ENCODE measurements around the gene USP24.

Gene USP24

DNA sequence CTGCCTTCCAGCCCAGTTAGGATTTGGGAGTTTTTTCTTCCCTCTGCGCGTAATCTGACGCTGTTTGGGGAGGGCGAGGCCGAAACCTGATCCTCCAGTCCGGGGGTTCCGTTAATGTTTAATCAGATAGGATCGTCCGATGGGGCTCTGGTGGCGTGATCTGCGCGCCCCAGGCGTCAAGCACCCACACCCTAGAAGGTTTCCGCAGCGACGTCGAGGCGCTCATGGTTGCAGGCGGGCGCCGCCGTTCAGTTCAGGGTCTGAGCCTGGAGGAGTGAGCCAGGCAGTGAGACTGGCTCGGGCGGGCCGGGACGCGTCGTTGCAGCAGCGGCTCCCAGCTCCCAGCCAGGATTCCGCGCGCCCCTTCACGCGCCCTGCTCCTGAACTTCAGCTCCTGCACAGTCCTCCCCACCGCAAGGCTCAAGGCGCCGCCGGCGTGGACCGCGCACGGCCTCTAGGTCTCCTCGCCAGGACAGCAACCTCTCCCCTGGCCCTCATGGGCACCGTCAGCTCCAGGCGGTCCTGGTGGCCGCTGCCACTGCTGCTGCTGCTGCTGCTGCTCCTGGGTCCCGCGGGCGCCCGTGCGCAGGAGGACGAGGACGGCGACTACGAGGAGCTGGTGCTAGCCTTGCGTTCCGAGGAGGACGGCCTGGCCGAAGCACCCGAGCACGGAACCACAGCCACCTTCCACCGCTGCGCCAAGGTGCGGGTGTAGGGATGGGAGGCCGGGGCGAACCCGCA is 175.7 kb downstream of the USP24 start, which contains the start of gene PCSK9:
Gene PCSK9 (plus strand): TSS at position 207 of the 741 bp plus-strand sequence. CDS start 290 bp downstream, at position 497.
- Histone ChIP-seq H3K9ac (ENCODE audit: low read length) (no peak within 1 kb of the TSS), H3K79me2 (ENCODE audit: low read length) (no peaks in the 10 kb centered on the region), H3K4me2 (ENCODE audit: low read length) (no peak within 1 kb of the TSS), H3K27ac (ENCODE audit: low read length) (no peak within 1 kb of the TSS), H3K9me3 (ENCODE audit: insufficient read depth, low read length) (no peaks in the 10 kb centered on the region), H3K4me3 (ENCODE audit: low read length) (no peak within 1 kb of the TSS), H2AFZ (ENCODE audit: low read depth, low read length) (no peak within 1 kb of the TSS), H4K20me1 (ENCODE audit: insufficient read depth, low read length) (no peaks in the 10 kb centered on the region), H3K36me3 (replicated peaks; ENCODE audit: low read depth, low read length) (no peaks in the 10 kb centered on the region), H3K4me1 (ENCODE audit: low read length) (no peaks in the 10 kb centered on the region), H3K27me3 (ENCODE audit: low read depth, low read length) (no peaks in the 10 kb centered on the region)
- TF ChIP-seq CTCF (IDR thresholded peaks at IDR 0.05; ENCODE audit: low read depth, low read length), result no peak
- TF ChIP-seq EZH2phosphoT487 (IDR thresholded peaks at IDR 0.05; ENCODE audit: low read depth), result no peak

DNA sequence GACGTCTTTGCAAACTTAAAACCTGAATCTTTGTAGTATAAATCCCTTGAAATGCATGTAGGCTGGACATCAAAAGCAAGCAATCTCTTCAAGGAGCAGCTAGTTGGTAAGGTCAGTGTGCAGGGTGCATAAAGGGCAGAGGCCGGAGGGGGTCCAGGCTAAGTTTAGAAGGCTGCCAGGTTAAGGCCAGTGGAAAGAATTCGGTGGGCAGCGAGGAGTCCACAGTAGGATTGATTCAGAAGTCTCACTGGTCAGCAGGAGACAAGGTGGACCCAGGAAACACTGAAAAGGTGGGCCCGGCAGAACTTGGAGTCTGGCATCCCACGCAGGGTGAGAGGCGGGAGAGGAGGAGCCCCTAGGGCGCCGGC is 176.2 kb downstream of the USP24 start:
- TF ChIP-seq CTCF (IDR thresholded peaks at IDR 0.05; ENCODE audit: low read depth, low read length) (no peak), EZH2phosphoT487 (IDR thresholded peaks at IDR 0.05; ENCODE audit: low read depth) (no peak)
- no peaks in the 10 kb centered on the region for H3K9me3 ChIP-seq (ENCODE audit: insufficient read depth, low read length)
- no peak overlapping the region for H2AFZ ChIP-seq (ENCODE audit: low read depth, low read length)

GRCh38 chr1:55038552-55038838 is 176.7 kb downstream of the USP24 start:
- no peak overlapping the region for H3K4me3 ChIP-seq (ENCODE audit: low read length)
- H3K9ac ChIP-seq (ENCODE audit: low read length), result no peak overlapping the region
- H3K27ac ChIP-seq (ENCODE audit: low read length), result no peak overlapping the region
- H3K27me3 ChIP-seq (ENCODE audit: low read depth, low read length), result no peaks in the 10 kb centered on the region
- no peak overlapping the region for H2AFZ ChIP-seq (ENCODE audit: low read depth, low read length)
- no peak for TF ChIP-seq EZH2phosphoT487 (IDR thresholded peaks at IDR 0.05; ENCODE audit: low read depth)
- TF ChIP-seq CTCF (IDR thresholded peaks at IDR 0.05; ENCODE audit: low read depth, low read length), result no peak
- no peaks in the 10 kb centered on the region for H3K79me2 ChIP-seq (ENCODE audit: low read length)
- H3K9me3 ChIP-seq (ENCODE audit: insufficient read depth, low read length), result no peaks in the 10 kb centered on the region
- H3K4me2 ChIP-seq (ENCODE audit: low read length), result no peak overlapping the region
- no peaks in the 10 kb centered on the region for H4K20me1 ChIP-seq (ENCODE audit: insufficient read depth, low read length)
- no peaks in the 10 kb centered on the region for H3K36me3 ChIP-seq (replicated peaks; ENCODE audit: low read depth, low read length)
- no peaks in the 10 kb centered on the region for H3K4me1 ChIP-seq (ENCODE audit: low read length)

More for the DNA sequence above, 176.2 kb downstream of the USP24 start:
- Histone ChIP-seq H3K4me2 (ENCODE audit: low read length) (no peak overlapping the region), H3K79me2 (ENCODE audit: low read length) (no peaks in the 10 kb centered on the region), H3K9ac (ENCODE audit: low read length) (no peak overlapping the region), H3K4me1 (ENCODE audit: low read length) (no peaks in the 10 kb centered on the region), H3K36me3 (replicated peaks; ENCODE audit: low read depth, low read length) (no peaks in the 10 kb centered on the region), H4K20me1 (ENCODE audit: insufficient read depth, low read length) (no peaks in the 10 kb centered on the region), H3K4me3 (ENCODE audit: low read length) (no peak overlapping the region), H3K27me3 (ENCODE audit: low read depth, low read length) (no peaks in the 10 kb centered on the region), H3K27ac (ENCODE audit: low read length) (no peak overlapping the region)

DNA sequence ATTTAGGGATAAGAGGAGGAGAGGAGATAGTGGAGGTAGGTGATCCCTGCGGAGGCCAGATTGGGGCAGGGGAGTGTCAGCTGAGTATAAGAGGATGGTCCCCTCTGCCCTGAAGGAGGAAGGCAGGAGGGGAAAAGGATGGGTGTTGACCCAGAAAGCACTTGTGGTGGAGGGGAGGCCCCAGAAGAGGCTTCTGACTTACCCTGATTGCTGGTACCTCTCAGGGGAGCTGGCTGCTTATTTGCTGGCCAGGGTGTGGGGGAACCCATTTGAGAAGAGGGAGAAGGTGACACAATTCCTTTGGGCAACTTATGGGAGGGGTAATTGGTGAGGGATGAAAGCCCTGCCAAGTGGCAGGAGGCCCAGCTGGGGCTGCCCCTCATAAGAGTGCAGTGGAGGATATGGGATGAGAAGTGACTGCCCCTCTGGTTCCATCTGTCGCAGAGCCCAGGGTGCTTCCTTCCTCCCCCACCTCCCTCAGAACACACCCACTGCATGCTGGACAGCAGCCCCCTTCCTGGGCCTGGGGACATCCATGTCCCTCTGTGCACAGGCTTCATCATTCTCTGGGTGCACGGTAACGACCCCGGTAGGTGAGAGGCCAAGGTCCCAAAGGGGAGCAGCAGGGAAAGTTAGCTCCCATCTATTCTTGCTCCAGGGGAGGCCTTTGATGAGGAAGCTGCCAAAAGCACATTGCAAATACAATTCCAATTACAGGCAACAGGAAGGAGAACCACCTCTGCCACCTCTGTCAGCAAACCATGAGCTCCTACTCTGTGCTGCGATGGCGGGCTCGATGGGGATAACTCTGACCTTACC is 177.2 kb downstream of the USP24 start:
- H4K20me1 ChIP-seq (ENCODE audit: insufficient read depth, low read length), result no peaks in the 10 kb centered on the region
- H3K9ac ChIP-seq (ENCODE audit: low read length), result no peak overlapping the region
- H3K4me3 ChIP-seq (ENCODE audit: low read length), result no peak overlapping the region
- H3K36me3 ChIP-seq (replicated peaks; ENCODE audit: low read depth, low read length), result no peaks in the 10 kb centered on the region
- no peak for TF ChIP-seq EZH2phosphoT487 (IDR thresholded peaks at IDR 0.05; ENCODE audit: low read depth)
- TF ChIP-seq CTCF (IDR thresholded peaks at IDR 0.05; ENCODE audit: low read depth, low read length), result no peak
- H3K27me3 ChIP-seq (ENCODE audit: low read depth, low read length), result no peaks in the 10 kb centered on the region
- H3K4me1 ChIP-seq (ENCODE audit: low read length), result no peaks in the 10 kb centered on the region
- no peak overlapping the region for H3K27ac ChIP-seq (ENCODE audit: low read length)
- no peaks in the 10 kb centered on the region for H3K79me2 ChIP-seq (ENCODE audit: low read length)
- H3K4me2 ChIP-seq (ENCODE audit: low read length), result no peak overlapping the region
- H3K9me3 ChIP-seq (ENCODE audit: insufficient read depth, low read length), result no peaks in the 10 kb centered on the region
- no peak overlapping the region for H2AFZ ChIP-seq (ENCODE audit: low read depth, low read length)
